GM23338 (cell line): ENCODE data around the gene SNPH.

ENCODE experiments used
- EZH2 ChIP-seq: fragments of 200-600 bp; sonication (generic); IDR thresholded peaks from one replicate; pipeline ENCODE4 v1.8.0; 2017; ENCODE audit warnings: antibody characterized with exemption, mild to moderate bottlenecking, low read depth; ENCODE audit not compliant: unreplicated experiment
- EZH2phosphoT487 ChIP-seq: fragments of 200-600 bp; sonication (generic); IDR thresholded peaks from one replicate; pipeline ENCODE4 v1.8.1; 2018; ENCODE audit warnings: antibody characterized with exemption; ENCODE audit not compliant: unreplicated experiment
- JUNB ChIP-seq: IDR thresholded peaks from one replicate; pipeline ENCODE4 v1.6.1; 2016; ENCODE audit warnings: antibody characterized with exemption; ENCODE audit not compliant: unreplicated experiment
- NANOG ChIP-seq: IDR thresholded peaks from 2 replicates; pipeline ENCODE4 v1.6.1; 2016; ENCODE audit warnings: antibody characterized with exemption, borderline replicate concordance
- POLR2AphosphoS5 ChIP-seq: IDR thresholded peaks from 2 replicates; pipeline ENCODE4 v1.6.1; 2016; ENCODE audit warnings: antibody characterized with exemption, low read depth
- TF ChIP-seq, protein P1 (sequence below), 2 experiments: fragments of 200-600 bp in 1 of 2; sonication (generic) in 1 of 2; conservative IDR thresholded peaks; 2 replicates each; pipeline versions ENCODE4 v1.5.1 to v1.6.1; 2016 to 2017; ENCODE audit warnings: antibody characterized with exemption in 2 of 2, low read depth in 2 of 2, mild to moderate bottlenecking in 2 of 2, moderate library complexity in 1 of 2
- TF ChIP-seq, protein P2 (sequence below): IDR thresholded peaks from one replicate; pipeline ENCODE4 v1.6.1; 2018; ENCODE audit warnings: antibody characterized with exemption; ENCODE audit not compliant: unreplicated experiment
- TF ChIP-seq, protein P3 (sequence below): IDR thresholded peaks from 2 replicates; pipeline ENCODE4 v1.6.1; 2016; ENCODE audit warnings: antibody characterized with exemption
- TF ChIP-seq, protein P4 (sequence below): fragments of 250-450 bp; sonication (Bioruptor Pico); IDR thresholded peaks from 2 replicates; pipeline ENCODE4 v1.5.0; 2020; ENCODE audit warnings: mild to moderate bottlenecking, moderate library complexity

DNA sequence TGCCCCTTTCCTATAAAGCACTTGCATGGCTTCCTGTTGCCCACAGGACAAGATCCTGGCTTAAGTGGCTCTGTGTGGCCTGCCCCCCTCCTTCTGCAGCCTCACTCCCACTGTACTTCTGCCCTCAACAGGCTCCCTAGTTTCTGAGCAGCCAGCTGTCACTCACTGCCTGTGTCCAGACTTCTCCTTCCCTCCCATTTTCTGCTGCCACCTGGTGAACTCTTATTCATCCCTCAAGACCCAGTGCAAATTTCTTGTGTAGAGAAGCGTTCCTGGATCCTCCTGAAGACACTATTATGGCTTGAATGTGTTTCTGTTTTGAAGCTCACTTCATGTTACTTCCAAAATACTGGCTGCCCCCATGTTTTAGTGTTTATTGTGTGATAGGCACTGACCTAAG lies 26.5 kb downstream of the SNPH start:
- TF ChIP-seq, protein P1, sequence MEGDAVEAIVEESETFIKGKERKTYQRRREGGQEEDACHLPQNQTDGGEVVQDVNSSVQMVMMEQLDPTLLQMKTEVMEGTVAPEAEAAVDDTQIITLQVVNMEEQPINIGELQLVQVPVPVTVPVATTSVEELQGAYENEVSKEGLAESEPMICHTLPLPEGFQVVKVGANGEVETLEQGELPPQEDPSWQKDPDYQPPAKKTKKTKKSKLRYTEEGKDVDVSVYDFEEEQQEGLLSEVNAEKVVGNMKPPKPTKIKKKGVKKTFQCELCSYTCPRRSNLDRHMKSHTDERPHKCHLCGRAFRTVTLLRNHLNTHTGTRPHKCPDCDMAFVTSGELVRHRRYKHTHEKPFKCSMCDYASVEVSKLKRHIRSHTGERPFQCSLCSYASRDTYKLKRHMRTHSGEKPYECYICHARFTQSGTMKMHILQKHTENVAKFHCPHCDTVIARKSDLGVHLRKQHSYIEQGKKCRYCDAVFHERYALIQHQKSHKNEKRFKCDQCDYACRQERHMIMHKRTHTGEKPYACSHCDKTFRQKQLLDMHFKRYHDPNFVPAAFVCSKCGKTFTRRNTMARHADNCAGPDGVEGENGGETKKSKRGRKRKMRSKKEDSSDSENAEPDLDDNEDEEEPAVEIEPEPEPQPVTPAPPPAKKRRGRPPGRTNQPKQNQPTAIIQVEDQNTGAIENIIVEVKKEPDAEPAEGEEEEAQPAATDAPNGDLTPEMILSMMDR (conservative IDR thresholded peaks at IDR 0.05; ENCODE audit: low read depth in 2 of 2): no peak
- TF ChIP-seq EZH2phosphoT487 (no peak), EZH2 (no peak), POLR2AphosphoS5 (no peak), NANOG (no peak), JUNB (no peak)
- TF ChIP-seq, protein P2, sequence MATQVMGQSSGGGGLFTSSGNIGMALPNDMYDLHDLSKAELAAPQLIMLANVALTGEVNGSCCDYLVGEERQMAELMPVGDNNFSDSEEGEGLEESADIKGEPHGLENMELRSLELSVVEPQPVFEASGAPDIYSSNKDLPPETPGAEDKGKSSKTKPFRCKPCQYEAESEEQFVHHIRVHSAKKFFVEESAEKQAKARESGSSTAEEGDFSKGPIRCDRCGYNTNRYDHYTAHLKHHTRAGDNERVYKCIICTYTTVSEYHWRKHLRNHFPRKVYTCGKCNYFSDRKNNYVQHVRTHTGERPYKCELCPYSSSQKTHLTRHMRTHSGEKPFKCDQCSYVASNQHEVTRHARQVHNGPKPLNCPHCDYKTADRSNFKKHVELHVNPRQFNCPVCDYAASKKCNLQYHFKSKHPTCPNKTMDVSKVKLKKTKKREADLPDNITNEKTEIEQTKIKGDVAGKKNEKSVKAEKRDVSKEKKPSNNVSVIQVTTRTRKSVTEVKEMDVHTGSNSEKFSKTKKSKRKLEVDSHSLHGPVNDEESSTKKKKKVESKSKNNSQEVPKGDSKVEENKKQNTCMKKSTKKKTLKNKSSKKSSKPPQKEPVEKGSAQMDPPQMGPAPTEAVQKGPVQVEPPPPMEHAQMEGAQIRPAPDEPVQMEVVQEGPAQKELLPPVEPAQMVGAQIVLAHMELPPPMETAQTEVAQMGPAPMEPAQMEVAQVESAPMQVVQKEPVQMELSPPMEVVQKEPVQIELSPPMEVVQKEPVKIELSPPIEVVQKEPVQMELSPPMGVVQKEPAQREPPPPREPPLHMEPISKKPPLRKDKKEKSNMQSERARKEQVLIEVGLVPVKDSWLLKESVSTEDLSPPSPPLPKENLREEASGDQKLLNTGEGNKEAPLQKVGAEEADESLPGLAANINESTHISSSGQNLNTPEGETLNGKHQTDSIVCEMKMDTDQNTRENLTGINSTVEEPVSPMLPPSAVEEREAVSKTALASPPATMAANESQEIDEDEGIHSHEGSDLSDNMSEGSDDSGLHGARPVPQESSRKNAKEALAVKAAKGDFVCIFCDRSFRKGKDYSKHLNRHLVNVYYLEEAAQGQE: no peak
- TF ChIP-seq, protein P3, sequence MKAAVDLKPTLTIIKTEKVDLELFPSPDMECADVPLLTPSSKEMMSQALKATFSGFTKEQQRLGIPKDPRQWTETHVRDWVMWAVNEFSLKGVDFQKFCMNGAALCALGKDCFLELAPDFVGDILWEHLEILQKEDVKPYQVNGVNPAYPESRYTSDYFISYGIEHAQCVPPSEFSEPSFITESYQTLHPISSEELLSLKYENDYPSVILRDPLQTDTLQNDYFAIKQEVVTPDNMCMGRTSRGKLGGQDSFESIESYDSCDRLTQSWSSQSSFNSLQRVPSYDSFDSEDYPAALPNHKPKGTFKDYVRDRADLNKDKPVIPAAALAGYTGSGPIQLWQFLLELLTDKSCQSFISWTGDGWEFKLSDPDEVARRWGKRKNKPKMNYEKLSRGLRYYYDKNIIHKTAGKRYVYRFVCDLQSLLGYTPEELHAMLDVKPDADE: no peak
- TF ChIP-seq, protein P4, sequence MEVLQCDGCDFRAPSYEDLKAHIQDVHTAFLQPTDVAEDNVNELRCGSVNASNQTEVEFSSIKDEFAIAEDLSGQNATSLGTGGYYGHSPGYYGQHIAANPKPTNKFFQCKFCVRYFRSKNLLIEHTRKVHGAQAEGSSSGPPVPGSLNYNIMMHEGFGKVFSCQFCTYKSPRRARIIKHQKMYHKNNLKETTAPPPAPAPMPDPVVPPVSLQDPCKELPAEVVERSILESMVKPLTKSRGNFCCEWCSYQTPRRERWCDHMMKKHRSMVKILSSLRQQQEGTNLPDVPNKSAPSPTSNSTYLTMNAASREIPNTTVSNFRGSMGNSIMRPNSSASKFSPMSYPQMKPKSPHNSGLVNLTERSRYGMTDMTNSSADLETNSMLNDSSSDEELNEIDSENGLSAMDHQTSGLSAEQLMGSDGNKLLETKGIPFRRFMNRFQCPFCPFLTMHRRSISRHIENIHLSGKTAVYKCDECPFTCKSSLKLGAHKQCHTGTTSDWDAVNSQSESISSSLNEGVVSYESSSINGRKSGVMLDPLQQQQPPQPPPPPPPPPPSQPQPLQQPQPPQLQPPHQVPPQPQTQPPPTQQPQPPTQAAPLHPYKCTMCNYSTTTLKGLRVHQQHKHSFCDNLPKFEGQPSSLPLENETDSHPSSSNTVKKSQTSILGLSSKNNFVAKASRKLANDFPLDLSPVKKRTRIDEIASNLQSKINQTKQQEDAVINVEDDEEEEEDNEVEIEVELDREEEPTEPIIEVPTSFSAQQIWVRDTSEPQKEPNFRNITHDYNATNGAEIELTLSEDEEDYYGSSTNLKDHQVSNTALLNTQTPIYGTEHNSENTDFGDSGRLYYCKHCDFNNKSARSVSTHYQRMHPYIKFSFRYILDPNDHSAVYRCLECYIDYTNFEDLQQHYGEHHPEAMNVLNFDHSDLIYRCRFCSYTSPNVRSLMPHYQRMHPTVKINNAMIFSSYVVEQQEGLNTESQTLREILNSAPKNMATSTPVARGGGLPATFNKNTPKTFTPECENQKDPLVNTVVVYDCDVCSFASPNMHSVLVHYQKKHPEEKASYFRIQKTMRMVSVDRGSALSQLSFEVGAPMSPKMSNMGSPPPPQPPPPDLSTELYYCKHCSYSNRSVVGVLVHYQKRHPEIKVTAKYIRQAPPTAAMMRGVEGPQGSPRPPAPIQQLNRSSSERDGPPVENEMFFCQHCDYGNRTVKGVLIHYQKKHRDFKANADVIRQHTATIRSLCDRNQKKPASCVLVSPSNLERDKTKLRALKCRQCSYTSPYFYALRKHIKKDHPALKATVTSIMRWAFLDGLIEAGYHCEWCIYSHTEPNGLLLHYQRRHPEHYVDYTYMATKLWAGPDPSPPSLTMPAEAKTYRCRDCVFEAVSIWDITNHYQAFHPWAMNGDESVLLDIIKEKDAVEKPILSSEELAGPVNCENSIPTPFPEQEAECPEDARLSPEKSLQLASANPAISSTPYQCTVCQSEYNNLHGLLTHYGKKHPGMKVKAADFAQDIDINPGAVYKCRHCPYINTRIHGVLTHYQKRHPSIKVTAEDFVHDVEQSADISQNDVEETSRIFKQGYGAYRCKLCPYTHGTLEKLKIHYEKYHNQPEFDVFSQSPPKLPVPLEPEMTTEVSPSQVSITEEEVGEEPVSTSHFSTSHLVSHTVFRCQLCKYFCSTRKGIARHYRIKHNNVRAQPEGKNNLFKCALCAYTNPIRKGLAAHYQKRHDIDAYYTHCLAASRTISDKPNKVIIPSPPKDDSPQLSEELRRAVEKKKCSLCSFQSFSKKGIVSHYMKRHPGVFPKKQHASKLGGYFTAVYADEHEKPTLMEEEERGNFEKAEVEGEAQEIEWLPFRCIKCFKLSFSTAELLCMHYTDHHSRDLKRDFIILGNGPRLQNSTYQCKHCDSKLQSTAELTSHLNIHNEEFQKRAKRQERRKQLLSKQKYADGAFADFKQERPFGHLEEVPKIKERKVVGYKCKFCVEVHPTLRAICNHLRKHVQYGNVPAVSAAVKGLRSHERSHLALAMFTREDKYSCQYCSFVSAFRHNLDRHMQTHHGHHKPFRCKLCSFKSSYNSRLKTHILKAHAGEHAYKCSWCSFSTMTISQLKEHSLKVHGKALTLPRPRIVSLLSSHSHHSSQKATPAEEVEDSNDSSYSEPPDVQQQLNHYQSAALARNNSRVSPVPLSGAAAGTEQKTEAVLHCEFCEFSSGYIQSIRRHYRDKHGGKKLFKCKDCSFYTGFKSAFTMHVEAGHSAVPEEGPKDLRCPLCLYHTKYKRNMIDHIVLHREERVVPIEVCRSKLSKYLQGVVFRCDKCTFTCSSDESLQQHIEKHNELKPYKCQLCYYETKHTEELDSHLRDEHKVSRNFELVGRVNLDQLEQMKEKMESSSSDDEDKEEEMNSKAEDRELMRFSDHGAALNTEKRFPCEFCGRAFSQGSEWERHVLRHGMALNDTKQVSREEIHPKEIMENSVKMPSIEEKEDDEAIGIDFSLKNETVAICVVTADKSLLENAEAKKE (CRISPR knock-in tag): no peak
